Measurements from ENCODE around the gene KCNQ1.

The KCNQ1 gene

DNA sequence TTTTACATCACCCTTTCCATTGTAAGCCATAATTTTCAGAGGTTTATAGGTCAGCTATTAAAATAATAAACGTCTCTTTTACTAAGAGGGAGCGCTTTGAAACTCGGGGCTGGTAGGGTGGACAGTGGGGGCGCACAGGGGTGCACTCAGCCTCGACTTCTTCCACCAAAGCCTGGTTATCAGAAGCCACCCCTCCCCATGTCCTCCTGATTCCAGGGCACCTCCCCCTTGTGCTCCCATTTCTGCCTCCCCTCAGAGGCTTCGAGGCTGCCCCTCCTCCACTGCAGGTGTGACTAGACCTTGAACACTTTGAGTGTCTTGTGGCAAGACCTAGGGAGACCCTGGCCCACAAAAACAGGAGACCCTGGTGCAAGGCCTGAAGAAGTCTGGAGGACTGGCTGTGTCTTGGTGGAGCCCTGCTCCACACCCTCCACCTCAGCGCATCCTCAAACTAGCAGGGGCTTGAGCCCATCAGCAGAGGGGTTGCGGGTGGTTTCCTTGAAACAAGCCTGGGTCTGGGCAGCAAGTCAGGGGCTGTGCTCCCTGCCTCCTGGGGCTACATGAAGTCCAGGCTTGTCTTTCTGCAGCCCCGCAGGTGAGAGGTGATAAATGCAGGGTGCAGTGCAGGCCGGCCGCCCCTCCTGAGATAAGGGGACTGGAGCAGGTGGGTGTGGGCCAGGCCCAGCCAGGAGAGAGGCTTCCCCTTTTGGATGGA is 437.7 kb downstream of the KCNQ1 start:
- DNase-seq: no peak

DNA sequence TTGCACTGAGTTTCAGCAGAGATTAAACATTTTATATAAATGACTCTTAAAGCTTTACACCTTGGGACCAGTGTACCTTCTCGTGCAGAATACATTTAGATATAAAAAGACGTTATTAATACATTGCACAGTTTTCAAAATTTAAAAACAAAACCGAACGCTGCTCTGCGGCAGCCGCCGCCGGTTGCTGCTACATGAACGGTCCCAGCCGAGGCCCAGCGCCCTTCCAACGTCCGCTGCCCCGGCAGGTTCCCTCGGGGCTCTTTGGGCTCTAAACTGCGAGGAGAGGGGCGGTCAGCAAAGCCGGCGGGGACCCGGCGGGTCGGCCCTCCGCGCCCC is 438.8 kb downstream of the KCNQ1 start:
- DNase-seq: no peak

DNA sequence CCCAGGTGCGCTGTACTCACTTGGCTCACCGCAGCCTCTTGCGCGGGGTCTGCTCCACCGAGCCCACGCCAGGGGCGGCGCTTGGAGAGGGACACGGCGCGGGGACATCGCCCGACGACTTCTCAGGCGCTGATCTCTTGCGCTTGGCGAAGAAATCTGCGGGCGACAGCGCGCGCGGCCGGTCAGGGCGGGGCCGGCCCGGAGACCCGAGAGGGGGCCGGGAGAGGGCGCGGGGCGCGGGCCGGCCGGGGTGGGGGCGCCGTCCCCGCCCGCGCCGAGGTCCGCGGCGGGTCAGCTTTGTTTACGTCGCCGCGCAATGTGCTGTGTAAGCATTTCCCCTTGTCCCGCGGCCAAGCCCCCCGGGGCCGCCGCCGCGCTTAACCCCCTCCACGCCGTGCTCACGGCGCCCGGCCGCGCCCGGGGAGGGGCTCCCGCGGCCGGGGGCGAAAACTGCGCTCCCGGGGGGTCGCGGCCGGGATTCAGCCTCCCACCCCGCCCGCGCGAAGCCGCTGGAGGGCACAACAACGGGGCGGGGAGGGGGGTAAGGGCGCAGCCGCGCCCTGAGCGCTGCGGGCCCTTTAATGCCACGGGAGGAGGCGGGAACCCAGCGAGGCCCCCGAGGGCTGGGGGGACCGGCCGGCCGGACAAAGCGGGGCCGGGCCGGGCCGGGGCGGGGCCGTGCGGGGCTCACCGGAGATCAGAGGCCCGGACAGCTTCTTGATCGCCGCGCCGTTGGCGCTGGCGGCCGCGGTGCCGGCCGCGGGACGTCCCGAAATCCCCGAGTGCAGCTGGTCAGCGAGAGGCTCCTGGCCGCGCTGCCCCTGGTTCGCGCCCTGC is 439.4 kb downstream of the KCNQ1 start:
- no peak for DNase-seq

DNA sequence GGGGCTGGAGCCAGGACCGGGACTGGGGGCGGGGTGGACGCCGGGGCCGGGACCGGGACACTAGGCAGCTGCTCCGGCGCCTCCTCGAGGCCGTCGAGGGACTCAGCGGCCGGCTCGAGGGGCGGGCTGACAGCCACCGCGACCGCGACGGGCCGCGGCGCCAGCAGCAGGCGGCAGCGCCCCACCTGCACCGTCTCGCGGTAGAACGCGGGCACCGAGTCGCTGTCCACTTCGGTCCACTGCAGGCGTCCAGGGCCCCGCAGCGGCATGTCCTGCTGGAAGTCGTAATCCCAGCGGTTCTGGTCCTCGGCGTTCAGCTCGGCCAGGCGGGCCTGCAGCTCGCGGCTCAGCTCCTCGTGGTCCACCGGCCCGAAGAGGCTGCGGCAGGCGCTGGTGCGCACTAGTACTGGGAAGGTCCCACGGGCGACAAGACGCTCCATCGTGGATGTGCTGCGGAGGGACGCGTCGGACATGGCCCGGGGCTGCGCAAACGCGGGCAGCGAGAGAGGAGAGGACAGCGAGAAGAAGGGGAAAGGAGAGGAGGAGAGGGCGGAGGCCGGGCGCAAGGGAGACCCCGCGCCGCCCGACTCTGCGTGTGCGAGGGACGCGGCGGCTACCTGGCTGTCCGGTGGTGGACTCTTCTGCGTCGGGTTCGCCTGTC is 440.3 kb downstream of the KCNQ1 start:
- peak; percentile 35 for DNase-seq

DNA sequence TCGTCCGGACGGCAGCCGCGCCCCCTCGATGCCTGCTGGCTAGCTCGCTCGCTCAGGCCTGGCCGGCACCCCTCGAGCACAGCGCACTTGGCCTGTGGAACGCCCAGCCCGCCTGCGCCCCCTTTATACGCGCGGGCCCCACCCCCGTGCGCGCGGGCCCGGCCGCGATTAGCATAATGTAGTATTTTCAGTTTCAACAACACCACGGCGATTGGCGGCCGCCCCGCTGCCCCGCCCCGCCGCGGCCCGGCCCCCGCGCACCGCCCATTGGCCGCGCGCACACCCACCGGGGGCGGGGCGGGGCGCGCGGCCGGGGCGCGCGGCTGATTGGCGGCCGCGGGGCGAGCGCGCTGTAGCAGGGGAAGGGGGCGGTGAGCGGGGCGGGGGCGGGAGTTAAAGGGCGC is 440.9 kb downstream of the KCNQ1 start, which contains the start of gene CDKN1C:
Gene CDKN1C, minus strand, starts transcription at position 98 of the 404 bp plus-strand sequence. CDS start 319 bp downstream, outside the sequence.
- peak; percentile 85 for DNase-seq

DNA sequence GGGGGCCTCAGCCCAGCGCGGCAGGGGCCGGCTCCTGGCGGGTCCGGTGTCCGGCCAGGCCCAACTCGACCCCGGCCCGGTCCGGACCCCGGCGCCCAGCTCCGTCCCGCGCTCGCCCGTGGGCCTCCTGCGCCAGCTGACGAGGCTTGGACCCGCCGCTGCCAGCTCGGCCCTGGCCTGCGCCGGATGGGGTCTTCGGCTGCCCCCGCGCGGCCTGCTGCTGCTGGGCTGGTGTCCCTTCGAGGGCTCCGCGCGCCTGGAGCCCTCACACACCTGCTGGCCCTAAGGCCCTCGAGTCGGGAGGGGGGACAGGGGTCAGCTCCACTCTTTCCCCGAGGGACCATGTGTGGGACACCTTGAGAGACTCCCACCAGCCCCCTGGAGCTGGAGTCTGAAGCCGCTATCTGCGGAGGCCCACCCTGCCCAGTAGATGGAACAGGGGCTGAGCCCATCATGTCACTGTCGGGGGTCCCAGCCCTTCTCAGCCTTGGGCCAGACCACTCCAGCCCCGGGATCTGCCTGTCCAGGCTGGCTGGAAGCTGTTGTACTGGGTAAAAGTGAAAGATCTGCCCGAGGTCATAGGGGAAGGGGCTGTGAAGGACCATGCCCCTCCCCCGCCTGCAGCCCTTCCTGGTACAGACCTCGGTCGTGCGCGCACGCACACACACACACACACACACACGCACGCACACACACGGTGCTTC is 441.5 kb downstream of the KCNQ1 start:
- DNase-seq: peak; percentile 37

DNA sequence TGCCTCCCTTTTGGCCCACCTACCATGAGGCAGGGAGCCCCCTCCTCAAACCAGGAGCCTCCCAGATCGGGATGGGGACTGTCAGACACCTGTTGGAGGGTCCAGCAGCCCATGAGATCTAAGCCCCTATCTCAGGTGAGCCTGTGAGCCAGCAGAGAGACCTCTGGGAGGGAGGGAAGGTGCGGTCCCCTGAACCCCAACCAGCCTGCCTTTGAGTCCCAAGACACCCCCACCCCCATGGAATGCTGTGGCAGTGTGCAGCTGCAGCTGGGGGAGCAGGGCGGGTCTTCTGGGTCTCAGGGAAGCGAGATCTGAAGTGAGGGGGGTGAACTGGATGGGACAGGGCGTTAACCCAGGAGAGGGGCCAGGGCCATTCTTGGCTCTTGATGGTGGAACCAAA is 442.1 kb downstream of the KCNQ1 start:
- no peak for DNase-seq

DNA sequence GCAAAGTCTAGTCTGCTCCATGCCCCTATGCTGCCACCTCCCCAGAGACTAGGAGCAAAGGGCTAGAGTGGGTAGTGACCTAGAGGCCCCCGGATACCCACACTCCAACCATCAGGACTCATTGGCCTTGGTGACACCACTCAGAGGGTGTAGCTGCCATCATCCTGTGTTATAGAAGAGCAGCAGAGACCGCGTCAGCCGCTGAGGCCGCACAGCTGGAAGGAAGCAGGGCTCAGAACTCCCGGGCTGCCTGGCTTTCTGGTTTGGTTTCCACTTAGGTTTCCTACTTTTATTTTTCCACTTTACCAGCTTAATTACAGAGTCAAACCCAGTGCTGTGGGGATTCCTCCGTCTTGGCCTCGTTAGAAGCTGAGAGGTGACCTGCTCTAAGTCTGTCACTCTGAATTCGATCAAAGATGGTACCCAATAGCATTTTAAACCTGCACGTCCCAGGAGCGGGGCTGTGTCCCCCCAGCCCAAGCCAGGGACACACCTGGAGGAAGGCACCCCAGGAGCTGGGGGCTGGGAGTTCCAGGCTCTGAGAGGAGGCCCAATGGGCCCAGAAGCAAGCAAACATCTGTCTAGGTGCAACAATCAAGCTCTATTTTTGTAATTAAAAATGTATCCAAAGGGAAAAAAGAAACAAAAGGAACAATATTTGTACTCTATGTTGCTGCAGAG is 442.8 kb downstream of the KCNQ1 start:
- DNase-seq: no peak

DNA sequence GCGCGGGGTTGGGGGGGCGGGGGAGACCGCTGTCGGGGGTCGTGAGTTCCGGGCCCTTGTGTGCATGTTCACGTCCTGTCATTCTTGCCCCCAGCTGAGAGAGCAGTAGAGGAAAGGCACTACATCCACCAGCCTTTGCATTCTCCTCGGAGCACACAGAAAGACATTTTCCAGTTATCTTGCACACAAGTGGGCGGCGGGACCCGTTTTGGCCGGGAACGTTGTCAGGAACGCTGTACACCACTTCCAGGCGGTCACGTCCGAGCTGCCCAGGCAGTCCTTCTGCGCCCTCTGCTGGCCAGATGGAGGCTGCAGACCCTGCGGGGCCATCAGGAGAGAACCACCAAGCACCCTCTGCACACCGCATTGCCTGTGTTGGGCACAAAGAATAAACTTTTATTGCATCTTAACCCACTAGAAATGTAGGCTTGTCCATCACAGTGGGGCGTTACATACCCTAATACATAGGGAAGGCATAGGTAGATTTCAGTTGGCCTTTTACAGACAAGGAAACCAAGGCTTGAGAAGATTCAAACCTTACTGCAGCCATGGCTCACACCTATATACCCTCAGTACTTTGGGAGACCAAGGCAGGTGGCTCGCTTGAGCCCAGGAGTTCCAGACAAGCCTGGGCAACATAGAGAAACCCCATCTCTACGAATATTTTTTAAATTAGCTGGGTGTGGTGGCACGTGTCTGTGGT is 443.6 kb downstream of the KCNQ1 start:
- DNase-seq: peak; percentile 71

DNA sequence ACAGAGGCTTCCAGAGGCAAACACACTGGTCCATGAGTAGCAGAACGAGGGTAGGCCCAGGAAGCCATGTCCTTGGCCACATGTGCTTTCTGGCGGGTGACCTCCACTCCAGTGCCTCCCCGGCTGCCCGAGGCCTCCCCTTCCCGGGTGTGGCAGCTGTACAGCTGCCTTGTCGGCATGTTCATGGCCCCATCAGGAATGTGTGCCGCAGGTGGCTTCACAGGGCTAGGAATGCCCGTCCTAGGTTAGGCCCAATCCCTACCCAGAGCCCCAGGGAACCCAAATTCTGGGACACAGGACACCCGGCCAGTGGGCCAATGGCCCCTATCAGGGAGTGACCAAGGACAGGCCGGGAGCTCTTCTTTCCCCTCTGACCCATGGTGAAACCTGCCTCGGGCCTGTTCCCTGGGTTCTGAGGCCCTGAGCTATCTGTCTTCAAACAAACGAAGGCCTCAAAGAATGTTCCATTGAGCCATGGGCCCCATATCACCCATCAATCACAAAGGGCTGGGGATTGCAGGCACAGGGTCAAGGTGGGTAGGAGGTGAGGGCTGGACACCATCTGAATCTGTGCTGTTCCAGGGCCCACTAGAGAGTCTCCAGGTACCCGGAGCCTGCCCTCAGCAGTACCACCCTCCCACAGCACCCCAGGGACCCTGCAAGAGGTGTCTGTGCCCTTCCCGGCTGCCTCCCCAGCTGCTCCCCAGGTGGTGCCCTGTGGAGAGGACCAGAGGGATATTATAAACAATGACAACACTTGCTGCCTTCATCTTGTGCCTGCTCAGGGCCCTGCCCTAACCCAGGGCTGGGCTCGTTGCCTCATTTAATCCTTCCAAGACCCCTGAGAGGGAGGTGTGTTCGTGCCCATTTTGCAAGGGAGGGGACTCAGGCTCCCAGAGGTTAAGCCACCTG is 444.8 kb downstream of the KCNQ1 start:
- peak; percentile 16 for DNase-seq

DNA sequence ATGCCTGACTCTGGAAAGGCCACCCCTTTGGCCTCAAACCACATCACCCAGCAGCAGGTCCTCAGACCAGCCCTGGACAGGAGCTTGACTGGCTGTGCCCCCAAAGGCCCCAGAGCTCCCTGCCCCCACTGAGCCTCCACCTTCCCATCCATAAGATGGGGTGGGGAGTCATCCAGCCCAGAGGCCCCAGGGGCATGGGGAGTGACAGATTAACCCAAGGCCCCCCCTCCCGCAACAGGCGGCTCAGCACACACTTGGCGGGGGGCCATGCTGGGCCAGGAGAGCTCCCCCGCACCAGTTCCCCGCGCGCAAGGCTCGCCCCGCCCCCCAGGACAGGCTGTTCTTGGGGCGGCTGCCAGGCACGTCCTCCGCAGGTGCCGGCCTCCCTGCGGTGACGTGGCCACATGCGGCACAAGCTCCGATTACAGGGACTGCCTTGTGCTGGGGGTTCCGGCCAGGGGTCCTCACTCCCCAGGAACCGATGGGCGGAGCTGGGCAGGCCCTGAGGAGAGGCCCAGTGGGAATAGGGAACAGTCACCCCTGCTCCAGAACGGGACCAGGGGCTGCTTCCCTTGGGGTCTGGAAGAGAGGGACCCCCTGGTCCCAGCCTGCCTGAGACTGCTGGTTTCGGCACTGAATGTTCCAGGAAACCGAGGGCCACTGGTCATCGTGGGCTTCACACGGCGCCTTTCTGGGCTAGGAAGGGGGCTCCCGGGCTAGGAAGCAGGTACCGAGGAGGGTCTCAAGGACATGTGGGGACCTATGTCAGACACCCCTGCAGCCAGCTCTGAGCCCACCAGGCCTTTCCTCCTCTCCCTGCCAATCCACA is 445.9 kb downstream of the KCNQ1 start:
- peak; percentile 49 for DNase-seq

DNA sequence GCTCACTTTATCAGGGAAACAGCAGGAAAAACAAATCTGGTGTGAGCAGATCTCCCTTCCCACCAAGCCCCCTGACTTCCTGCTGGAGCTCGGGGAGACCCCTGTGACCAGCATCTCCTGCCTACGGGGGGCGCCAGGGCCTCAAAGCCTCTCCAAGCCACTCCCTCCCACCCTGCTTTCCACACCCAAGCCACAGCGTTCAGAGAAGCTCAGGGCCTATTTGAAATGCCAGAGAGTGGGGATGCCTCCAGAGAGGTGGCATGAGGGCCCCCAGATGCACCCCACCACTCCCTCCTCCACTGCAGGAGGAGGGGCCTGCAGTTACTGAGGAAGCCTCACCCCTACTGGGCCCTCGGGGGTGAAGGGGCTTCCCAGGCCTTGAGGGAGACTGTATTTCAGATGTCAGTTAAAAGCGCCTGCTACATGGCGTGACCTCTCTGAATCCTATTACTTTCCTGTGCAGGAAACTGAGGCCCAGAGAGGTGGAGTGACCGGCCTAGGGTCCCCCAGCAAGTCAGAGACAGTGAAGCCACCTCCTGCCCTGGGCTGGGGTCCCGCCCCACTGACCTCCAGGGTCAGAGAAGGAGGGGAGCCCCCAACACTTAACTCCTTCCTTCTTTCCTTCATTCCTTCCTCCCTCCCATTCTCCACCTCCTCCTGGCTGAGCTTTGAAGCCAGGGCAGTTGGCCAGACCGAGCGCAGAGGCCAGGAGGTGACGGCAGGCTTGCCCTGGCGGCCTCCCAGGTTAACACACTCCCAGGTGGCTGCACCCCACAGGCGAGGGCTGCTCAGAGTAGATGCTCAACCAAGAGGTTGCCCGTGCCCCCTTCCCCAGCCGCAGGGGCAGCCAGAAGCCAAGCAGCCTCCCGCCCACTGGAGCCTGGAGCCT is 446.8 kb downstream of the KCNQ1 start:
- peak; percentile 16 for DNase-seq

DNA sequence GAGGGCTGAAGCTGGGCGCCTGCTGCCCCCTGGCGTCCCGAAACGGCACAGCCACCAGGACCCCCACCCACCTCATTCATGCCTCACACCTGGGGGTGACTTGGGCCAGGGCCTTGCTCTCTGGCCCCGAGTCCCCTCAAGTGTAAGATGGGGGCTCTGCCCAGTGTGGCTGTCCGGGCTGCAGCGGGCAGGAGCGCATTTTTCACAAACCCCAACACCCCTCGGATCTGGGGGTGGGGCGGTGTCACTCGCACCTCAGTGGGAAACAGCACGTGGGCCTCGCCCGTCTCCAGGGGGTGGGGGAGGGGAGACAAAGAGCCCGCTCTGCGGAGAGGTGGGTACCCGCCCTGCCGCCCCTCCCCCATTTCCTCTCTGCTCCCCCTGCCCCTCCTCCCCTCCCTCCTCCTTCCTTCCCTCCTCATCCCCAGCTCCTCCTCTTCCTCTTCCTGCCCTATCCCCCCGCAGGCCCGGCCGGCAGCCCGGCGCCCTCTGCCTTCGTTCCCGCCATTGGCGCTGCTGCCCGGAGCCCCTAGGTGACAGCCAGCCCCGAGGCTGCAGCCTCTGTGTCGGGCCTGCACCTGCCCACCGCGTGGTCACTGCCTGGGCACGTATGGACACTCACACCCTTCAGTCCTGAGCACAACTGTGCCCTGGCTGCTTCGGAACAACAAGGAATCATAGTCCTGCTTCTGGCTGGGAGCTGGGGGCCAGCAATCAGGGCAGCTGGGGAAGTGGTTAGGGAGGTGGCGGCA is 447.6 kb downstream of the KCNQ1 start:
- peak; percentile 73 for DNase-seq

DNA sequence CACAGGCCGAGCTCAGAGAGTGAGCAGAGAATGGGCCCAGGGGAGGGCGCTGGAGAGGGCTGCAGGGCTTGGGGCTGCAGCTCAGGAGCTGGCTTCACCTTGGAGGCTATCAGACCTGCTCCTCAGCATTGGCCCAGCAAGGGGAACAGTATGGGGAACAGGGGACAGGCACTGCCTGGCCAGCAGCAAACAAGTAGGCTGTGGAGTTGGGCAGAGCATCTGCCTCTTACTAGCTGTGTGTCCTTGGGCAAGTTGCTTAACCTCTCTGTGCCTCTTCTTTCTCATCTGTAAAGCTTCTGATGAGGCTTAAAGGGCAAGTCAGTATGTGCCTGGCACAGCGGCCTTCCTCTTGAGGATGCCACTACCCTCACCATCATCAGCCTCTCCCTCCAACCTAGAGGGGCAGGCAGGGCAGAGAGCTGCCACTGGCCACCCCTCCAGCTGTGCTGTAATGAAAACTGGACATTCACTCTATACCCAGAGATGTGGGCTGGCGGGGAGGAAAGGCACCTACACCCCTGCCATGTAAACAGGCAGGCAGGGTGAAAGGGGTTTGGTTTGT is 448.2 kb downstream of the KCNQ1 start:
- DNase-seq: no peak

DNA sequence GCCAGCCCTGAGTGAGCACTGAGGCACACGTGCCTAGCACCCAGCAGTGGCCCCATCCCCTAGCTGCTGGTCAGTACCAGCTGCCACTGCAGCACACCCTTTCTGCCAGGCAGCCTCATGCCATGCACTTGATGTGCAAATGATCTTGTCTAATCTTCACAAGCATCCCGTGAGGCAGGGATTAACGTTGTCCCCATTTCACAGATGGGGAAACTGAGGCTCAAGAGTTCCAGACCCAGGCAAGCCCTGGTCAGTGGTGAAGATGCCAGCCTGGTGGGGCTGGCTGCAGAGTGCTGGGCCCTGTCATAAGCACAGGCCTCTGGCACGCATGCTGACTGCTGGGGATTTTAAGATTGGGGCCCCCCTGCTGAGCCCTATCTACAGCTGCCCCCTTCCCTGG is 449.1 kb downstream of the KCNQ1 start:
- no peak for DNase-seq

DNA sequence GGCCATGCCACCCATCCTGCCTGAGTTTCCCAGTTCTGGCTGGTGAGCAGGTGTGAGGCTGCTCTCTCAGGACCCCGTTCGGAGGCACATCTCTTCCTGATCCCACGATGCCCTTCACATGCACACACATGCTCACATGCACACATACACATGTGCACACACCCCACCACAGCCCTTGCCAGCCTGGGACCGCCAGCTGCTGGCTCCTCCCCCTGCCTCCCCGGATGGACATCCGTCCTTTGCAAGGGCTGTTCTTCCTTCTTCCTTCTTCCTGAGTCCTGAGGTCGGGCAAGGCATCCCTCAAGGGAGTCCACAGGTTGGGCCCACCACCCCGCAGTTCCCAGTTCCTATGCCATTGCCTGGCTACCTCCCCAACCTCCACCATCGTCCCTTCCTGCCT is 451.2 kb downstream of the KCNQ1 start:
- no peak for DNase-seq

DNA sequence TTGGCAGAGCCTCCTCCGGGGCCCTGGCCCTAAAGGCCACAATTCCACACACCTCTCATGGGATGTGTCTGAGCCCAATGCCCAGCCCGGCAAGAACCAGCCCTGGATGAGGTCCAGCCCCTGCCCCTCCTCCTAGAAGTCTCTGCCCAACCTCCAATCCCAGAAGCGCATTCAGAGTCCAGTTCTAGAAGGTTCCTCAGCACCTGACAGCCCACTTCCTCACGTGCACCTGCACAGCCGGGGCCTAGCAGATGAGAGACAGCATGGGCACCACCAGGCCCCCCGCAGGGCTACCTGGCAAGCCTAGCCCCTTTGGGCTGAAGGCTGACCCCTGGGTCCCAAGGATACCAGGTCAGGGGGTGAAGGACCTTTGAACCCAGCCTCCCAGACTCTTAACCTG is 452.2 kb downstream of the KCNQ1 start:
- DNase-seq: no peak

Data from NCI-H1092 treated with DMSO at 0.1 percent for 48 hours (cell line).